Measurements from ENCODE around the gene SLC12A6. TPM values are rescaled to one million over a fixed set of nuclear protein-coding genes. Genes with fewer than 3 reads are reported as not detected.

The SLC12A6 gene
- total and polyA plus RNA-seq, 2 of the 13 experiments (the other 11 are each of a cell fraction or from before 2014, with no cell fraction given), result 15.2 to 30.1 TPM

GRCh38 chr15:34355241-34355640 lies 17.7 kb upstream of the SLC12A6 start:
- POLR2A ChIA-PET, result no interaction called here
- no peak overlapping the region for H3K9ac ChIP-seq (ENCODE audit: insufficient read depth, low read depth, low read length)
- ATAC-seq, result no peak
- no peak for DNase-seq (ENCODE audit: low spot score)
- H3K27me3 ChIP-seq (ENCODE audit: control insufficient read depth in 1 of 2, insufficient read depth in 2 of 2, low read length in 2 of 2), result peaks cover 0 to 4% of the 10 kb centered on the region in 2 experiments; a peak in 1 of 5 replicates
- BruUV-seq (replicated peaks), result no TSS peak
- FAIRE-seq, result no peak
- H3K4me1 ChIP-seq (ENCODE audit: insufficient read depth, low read length), result no peaks in the 10 kb centered on the region
- no peak overlapping the region for H3K4me3 ChIP-seq (replicated peaks in 1 of 3; ENCODE audit: insufficient read depth in 1 of 3, low read depth in 2 of 3, low read length in 3 of 3)
- H3K36me3 ChIP-seq (replicated peaks in 1 of 2; ENCODE audit: control insufficient read depth in 1 of 2, insufficient read depth in 2 of 2, low read length in 2 of 2), result peaks cover 0 to 6% of the 10 kb centered on the region in 2 experiments; a peak in 2 of 5 replicates
- CTCF ChIA-PET (ENCODE audit: low intra/inter-chr PET ratio, low total read pairs), result no interaction called here
- H4K20me1 ChIP-seq (ENCODE audit: insufficient read depth, low read length), result no peaks in the 10 kb centered on the region
- no peak for TF ChIP-seq IKZF5 (CRISPR knock-in tag; IDR thresholded peaks at IDR 0.05)
- H3K4me2 ChIP-seq (ENCODE audit: low read depth, low read length), result no peak overlapping the region
- intact Hi-C loops (cut with micrococcal nuclease; ENCODE audit: unreplicated experiment) (no loop called here), in situ Hi-C loops (cut with HindIII; ENCODE audit: extremely low pct_ligation_motif_present, low pct_unique_long_range_greater_than_20kb) (loop anchor here (25.0 kb wide), 1 partner anchor 293 kb away; no protein-coding TSS in a partner anchor)
- no peaks in the 10 kb centered on the region for H3K79me2 ChIP-seq (ENCODE audit: insufficient read depth, low read length)
- no peak overlapping the region for H2AFZ ChIP-seq (ENCODE audit: low read length)
- no peaks in the 10 kb centered on the region for H3K9me3 ChIP-seq (ENCODE audit: low read length)
- no peak overlapping the region for H3K27ac ChIP-seq (ENCODE audit: extremely low read length, insufficient read depth, low read length)
- WGBS (ENCODE audit: low lambda C conversion rate), result 78% methylated on average over 6 of the region's 9 CpGs

- H3K79me2 ChIP-seq (ENCODE audit: insufficient read depth, low read length), result no peaks in the 10 kb centered on the region
- in situ Hi-C loops (cut with HindIII; ENCODE audit: extremely low pct_ligation_motif_present, low pct_unique_long_range_greater_than_20kb) (loop anchor here (25.0 kb wide), 1 partner anchor 292 kb away; no protein-coding TSS in a partner anchor), intact Hi-C loops (cut with micrococcal nuclease; ENCODE audit: unreplicated experiment) (no loop called here)
- peaks cover 0 to 3% of the 10 kb centered on the region in 2 experiments; a peak in 2 of 5 replicates for H3K36me3 ChIP-seq (replicated peaks in 1 of 2; ENCODE audit: control insufficient read depth in 1 of 2, insufficient read depth in 2 of 2, low read length in 2 of 2)
- H3K4me3 ChIP-seq (replicated peaks in 1 of 3; ENCODE audit: insufficient read depth in 1 of 3, low read depth in 2 of 3, low read length in 3 of 3), result no peak overlapping the region
- no peaks in the 10 kb centered on the region for H4K20me1 ChIP-seq (ENCODE audit: insufficient read depth, low read length)
- no peaks in the 10 kb centered on the region for H3K4me1 ChIP-seq (ENCODE audit: insufficient read depth, low read length)
- FAIRE-seq (no peak), DNase-seq (ENCODE audit: low spot score) (no peak), ATAC-seq (no peak)
- ChIA-PET CTCF (ENCODE audit: low intra/inter-chr PET ratio, low total read pairs) (no interaction called here), POLR2A (no interaction called here)
- BruUV-seq (replicated peaks), result no TSS peak
- no peaks in the 10 kb centered on the region for H3K9me3 ChIP-seq (ENCODE audit: low read length)
- H3K27me3 ChIP-seq (ENCODE audit: control insufficient read depth in 1 of 2, insufficient read depth in 2 of 2, low read length in 2 of 2), result peaks cover 0 to 8% of the 10 kb centered on the region in 2 experiments; a peak in 2 of 5 replicates
- no peak overlapping the region for H3K27ac ChIP-seq (ENCODE audit: extremely low read length, insufficient read depth, low read length)
- H2AFZ ChIP-seq (ENCODE audit: low read length), result no peak overlapping the region
- no peak overlapping the region for H3K4me2 ChIP-seq (ENCODE audit: low read depth, low read length)
- no peak overlapping the region for H3K9ac ChIP-seq (ENCODE audit: insufficient read depth, low read depth, low read length)
- 50% methylated on average over 1 of the region's 7 CpGs for WGBS (ENCODE audit: low lambda C conversion rate)
- TF ChIP-seq CENPT (CRISPR knock-in tag; IDR thresholded peaks at IDR 0.05; ENCODE audit: low read depth), result no peak
- no peak for TF ChIP-seq ZUFSP (CRISPR knock-in tag; IDR thresholded peaks at IDR 0.05; ENCODE audit: borderline replicate concordance)
- no peak for TF ChIP-seq MTF2 (CRISPR knock-in tag; IDR thresholded peaks at IDR 0.05; ENCODE audit: borderline replicate concordance)
- no peak for TF ChIP-seq EP300 (IDR thresholded peaks at IDR 0.05; ENCODE audit: low read depth in 2 of 2, low read length in 2 of 2)
- TF ChIP-seq EP300 (CRISPR knock-in tag; IDR thresholded peaks at IDR 0.05; ENCODE audit: borderline replicate concordance), result no peak
- no peak for TF ChIP-seq JUND (CRISPR knock-in tag; IDR thresholded peaks at IDR 0.05)
- no peak for TF ChIP-seq GATAD2A (CRISPR knock-in tag; IDR thresholded peaks at IDR 0.05)
- TF ChIP-seq HINFP (CRISPR knock-in tag; IDR thresholded peaks at IDR 0.05; ENCODE audit: low read depth), result no peak
- TF ChIP-seq ELF3 (CRISPR knock-in tag; IDR thresholded peaks at IDR 0.05), result no peak
- TF ChIP-seq PRMT3 (CRISPR knock-in tag; IDR thresholded peaks at IDR 0.05; ENCODE audit: borderline replicate concordance, low read depth), result no peak
- no peak for TF ChIP-seq RBAK (CRISPR knock-in tag; IDR thresholded peaks at IDR 0.05)
Observed at GRCh38 chr15:34354286-34354685, 16.7 kb upstream of the SLC12A6 start.

All from HepG2 (cell line).